ENCODE data around the gene CTNNA3. TPM values are rescaled to one million over a fixed set of nuclear protein-coding genes. Genes with fewer than 3 reads are reported as not detected.
"Not testable (repeated sequence)": the region's sequence is repeated elsewhere in the genome, so short reads cannot be mapped to it uniquely, and the experiment has no call there.

Gene CTNNA3
- total RNA-seq, result 3.1 and 6.9 TPM in 2 replicates
- 0.73 TPM for polyA plus RNA-seq (2012)

DNA sequence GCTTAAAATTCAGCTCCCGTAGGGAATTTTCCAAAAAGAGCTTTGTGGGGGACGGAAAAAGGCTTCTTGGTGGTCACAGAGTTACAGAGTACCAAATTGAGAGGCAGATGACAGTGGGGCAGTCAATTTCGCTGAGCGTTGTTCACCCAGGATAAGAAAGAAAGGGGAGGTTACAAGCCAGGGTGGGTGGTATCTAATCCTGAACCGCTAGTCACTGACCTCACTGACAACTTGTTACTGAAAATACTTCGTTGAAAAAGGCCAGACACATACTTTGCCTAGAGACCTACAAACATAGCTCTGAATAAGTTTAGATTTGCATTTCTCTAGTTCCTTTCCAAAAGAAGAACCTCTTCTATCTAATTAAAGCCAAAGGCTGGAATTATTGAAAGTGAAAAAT lies at the start of gene CTNNA3:
CTNNA3 (minus strand) TSS at position 167 of the 400 bp plus-strand sequence.
- DNase-seq (ENCODE audit: low read depth), result peak; percentile 8

DNA sequence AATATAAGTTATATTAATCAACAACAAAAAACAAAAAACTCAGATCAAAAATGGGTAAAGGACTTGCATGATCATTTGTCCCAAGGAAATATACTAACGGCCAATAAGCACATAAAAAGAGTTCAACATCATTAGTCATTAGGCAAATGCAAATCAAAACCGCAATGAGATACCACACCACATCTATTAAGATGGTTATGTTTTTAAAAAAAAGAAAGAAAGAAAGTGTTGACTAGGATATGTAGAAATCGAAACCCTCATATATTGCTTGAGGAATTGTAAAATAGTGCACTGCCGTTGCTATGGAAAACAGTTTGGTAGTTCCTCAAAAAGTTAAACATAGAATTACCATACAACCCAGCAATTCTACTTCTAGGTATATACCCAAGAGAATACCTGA lies 39.4 kb upstream of the CTNNA3 start:
- no peak for DNase-seq (ENCODE audit: low read depth)

DNA sequence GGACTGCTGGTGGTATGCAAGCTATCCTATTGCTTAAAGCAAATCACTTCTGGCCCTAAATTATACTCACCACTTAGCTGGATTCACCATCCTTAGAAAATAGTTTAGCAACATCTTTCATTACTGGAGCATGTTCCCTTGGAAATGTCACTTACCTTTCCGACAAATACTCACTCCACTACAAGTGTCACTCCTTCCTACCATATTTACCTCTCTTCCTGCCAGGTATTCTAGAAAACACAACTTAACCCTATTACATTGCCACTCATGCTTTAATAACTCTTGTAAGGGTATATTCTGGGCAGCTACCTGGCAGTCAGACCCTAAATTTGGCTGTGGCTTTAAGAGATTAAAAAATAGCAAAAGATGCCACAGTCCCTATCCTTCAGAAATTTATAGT lies 37.5 kb upstream of the CTNNA3 start:
- DNase-seq (ENCODE audit: low read depth), result no peak

DNA sequence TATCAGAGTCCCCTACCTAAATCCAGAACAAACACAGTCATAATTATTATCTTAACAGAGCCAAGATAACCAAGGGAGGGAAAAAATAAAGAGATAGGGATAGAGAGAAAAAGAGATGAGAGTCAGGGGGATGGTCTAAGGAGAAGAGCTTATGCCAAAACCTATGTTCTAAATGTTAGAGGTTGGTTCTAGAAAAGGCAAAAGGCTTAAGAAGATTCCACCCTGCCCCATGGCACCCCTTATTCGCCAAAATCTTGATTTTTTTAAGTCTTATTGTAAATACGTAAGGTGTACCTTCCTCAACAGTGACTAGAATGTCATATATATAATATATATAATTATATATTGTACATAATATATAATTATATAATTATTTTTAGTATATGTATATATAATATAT lies 29.6 kb upstream of the CTNNA3 start:
- no peak for DNase-seq (ENCODE audit: low read depth)

DNA sequence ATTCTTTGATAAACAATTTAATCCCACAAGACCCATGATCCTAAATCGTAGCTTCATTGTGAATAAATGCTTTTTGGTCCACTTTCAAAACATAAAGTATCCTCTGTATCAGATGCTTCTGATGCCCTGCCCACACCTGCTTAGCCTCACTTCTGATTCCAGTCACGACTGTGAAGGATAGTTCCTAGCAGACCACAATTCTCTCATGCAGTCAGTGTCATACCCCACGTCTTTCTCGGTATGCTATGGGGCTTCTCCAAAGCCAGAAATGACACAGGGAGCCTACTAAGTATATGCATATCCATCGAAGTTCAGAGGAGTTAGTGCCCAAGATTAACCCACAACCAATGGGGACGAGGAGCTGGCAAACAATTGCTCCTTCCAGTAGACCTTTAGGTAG lies 27.6 kb upstream of the CTNNA3 start:
- DNase-seq (ENCODE audit: low read depth), result no peak

DNA sequence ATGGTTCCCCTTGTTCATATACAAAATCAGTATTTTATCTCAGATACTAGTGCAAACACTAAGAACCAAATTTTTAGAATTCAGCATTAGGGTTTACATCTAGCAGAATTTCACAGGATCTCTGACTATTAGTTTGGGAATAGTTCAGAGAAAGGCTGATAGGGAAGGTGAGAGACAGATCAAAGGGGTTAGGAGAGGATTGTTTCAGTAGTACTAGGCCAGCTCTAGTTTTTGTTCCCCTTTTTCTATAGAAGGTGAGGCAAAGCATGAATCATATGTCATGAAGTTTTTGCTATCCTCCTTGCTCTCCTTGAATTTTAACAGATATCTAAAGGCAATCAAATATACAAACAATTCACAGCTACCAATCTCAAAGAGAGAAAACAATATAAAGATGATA lies 26.1 kb upstream of the CTNNA3 start:
- no peak for DNase-seq (ENCODE audit: low read depth)

DNA sequence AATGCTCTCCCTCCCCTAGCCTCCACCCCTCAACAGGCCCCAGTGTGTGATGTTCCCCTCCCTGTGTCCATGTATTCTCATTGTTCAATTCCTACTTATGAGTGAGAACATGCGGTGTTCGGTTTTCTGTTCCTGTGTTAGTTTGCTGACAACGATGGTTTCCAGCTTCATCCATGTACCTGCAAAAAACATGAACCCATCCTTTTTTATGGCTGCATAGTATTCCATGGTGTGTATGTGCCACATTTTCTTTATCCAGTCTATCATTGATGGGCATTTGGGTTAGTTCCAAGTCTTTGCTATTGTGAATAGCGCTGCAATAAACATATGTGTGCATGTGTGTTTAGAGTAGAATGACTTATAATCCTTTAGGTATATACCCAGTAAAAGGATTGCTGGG lies 20.5 kb upstream of the CTNNA3 start:
- DNase-seq (ENCODE audit: low read depth), result not testable (repeated sequence)

DNA sequence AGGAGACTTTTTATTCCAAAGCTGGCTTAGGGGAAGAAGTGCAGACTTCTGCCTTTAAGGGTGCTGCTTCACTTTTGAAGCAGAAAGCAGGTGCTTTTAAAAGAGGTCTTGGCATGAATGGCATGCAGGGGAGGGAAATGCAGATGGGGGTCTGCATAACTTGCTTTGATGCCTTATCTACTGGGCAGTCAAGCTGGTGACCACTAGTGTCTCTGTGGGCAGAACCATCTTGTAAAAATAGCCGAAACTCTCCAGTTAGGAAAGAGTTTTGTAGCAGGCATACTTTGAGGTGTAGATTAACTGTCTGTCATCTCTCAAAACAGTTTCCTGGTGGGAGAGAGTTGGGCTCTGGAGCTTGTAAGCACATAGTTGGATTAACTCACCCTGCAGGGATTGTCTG lies 9.9 kb upstream of the CTNNA3 start:
- DNase-seq (ENCODE audit: low read depth), result no peak

DNA sequence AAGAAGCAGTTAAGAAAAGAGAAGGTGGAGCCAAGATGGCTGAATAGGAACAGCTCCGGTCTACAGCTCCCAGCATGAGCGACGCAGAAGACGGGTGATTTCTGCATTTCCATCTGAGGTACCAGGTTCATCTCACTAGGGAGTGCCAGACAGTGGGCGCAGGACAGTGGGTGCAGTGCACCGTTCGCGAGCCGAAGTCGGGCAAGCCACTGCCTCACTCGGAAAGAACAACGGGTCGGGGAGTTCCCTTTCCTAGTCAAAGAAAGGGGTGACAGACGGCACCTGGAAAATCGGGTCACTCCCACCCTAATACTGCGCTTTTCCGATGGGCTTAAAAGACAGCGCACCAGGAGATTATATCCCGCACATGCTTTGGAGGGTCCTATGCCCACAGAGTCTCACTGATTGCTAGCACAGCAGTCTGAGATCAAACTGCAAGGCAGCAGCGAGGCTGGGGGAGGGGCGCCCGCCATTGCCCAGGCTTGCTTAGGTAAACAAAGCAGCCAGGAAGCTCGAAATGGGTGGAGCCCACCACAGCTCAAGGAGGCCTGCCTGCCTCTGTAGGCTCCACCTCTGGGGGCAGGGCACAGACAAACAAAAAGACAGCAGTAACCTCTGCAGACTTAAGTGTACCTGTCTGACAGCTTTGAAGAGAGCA lies 3.7 kb upstream of the CTNNA3 start:
- DNase-seq (ENCODE audit: low read depth), result not testable (repeated sequence)

DNA sequence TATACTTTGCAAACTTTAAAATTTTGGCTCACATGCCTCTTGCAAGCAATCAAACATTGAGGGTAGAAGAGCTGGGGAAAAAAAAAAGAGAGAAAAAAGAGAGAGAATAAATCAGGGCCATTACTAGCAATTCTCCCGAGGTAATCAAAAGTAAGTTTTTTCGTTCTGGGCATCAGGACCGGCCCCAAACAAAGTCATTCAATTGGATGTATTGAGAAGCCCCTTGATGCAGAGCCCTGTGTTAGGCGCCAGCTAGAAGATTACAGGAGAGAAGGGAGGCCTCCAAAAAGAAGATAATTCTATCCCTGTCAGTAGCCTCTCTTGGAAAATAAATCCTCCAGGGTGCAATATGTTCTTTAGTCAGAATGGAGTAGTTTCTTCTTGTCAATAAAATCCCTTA lies 2.2 kb upstream of the CTNNA3 start:
- DNase-seq (ENCODE audit: low read depth), result no peak

DNA sequence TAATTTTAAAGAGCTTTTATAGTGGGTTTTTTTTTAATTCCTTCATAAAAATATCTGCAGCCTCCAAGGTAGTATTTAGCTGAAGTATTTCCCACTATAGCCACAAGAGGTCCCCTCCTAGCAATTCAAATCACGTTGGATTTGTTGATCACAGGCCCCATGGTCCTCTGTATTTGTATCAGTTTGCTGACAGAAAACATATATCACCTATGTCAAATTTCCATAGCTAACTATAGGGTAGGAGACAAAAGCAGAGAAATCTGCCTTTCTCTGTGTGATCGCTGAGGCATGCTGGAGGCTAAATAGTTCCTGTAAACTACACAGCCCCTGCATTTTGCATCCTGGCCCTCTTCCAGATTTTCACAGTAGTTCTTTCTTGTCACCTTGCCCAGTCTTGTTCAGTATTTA lies 1.7 kb upstream of the CTNNA3 start:
- DNase-seq (ENCODE audit: low read depth), result peak; percentile 51

DNA sequence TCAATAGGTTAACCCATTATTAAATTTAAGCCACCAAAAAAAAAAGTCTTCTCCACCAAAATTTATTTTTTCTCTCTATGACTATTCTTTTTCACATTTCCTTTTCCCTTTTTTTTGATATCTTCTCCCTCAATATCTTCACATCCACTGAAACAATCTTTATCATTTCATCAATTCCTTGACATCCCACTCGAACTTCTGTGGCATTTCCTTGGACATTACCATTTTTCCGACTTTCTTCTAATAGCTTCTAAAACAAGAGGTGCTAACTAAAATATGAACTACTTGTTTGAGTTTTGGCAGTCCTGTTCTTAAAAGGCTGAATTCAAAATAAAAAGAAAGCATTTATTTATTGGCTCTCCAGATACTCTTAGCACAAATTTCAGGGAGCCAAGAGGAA lies 684 bp upstream of the CTNNA3 start:
- no peak for DNase-seq (ENCODE audit: low read depth)

DNA sequence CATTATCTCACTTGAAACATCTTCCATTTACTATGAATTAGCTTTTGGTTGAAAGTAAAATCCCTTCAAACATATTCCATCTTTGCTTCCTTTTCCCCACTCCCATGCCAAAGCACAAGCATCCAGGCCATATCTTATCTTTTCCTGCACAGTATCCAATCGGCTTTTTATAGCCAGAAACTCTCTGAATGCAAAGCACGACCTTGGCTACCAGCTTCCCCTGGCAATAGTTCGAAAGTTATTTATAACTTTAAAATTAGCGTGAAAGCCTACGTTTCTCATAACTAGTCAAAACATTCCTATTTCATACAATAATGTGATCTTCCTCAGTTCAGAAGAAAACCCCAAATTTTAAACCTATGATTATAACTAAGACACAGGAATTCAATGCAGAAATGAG lies 440 bp downstream of the CTNNA3 start:
- DNase-seq (ENCODE audit: low read depth), result no peak

DNA sequence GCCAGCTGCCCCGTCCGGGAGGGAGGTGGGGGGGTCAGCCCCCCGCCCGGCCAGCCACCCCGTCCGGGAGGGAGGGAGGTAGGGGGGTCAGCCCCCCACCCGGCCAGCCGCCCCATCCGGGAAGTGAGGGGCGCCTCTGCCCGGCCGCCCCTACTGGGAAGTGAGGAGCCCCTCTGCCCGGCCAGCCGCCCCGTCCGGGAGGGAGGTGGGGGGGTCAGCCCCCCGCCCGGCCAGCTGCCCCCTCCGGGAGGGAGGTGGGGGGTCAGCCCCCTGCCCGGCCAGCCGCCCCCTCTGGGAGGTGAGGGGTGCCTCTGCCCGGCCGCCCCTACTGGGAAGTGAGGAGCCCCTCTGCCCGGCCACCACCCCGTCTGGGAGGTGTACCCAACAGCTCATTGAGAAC lies 4.1 kb downstream of the CTNNA3 start:
- DNase-seq (ENCODE audit: low read depth), result not testable (repeated sequence)

DNA sequence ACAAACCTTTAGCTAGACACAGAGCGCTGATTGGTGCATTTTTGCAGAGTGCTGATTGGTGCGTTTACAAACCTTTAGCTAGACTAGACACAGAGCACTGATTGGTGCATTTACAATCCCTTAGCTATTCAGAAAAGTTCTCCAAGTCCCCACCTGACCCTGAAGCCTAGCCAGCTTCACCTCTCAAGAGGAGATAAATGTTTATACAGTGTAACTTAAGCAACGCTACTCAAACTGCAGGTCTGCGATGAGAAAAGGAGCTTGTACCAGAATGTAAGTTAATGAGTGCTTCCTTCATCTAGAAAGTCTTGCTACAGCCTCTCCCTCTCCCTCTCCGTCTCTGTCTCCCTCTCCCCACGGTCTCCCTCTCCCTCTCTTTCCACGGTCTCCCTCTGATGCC lies 5.5 kb downstream of the CTNNA3 start:
- not testable (repeated sequence) for DNase-seq (ENCODE audit: low read depth)

DNA sequence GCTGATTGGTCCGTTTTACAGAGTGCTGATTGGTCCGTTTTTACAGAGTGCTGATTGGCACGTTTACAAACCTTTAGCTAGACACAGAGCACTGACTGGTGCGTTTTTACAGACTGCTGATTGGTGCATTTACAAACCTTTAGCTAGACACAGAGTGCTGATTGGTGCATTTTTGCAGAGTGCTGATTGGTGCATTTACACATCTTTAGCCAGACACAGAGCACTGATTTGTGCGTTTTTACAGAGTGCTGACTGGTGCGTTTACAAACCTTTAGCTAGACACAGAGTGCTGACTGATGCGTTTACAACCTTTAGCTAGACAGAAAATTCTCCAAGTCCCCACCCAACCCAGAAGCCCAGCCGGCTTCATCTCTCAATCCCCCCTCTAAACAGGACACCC lies 11.9 kb downstream of the CTNNA3 start:
- DNase-seq (ENCODE audit: low read depth), result not testable (repeated sequence)

DNA sequence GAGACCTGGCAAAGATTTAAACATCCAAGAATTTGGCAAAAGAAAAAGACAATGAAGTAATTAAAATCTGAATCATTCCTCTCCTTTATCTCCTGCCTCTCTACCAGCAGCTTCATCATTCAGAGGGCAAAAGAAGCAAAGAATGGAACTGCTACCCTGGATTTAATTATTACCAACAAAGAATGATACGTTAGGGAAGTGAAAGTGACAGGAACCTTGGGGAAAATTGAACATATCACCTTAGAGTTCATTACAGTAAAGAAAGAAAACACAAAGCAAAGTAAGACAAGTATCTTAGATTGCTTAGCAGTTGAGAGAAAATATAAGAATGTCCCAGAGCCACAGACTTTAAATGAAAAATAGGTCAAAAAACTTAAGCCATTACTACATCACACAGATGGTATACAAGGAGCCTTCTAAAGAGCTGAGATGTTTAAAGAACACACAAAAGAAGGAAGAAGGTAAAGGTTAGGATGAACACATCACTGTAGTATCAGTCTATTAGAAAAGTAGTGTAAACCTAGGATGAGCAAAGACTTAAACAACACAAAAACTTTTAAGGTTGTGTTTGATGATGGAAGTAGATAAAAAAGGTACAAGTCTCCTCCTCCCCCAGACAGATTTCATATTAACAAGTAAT lies 17.5 kb downstream of the CTNNA3 start:
- DNase-seq (ENCODE audit: low read depth), result no peak

DNA sequence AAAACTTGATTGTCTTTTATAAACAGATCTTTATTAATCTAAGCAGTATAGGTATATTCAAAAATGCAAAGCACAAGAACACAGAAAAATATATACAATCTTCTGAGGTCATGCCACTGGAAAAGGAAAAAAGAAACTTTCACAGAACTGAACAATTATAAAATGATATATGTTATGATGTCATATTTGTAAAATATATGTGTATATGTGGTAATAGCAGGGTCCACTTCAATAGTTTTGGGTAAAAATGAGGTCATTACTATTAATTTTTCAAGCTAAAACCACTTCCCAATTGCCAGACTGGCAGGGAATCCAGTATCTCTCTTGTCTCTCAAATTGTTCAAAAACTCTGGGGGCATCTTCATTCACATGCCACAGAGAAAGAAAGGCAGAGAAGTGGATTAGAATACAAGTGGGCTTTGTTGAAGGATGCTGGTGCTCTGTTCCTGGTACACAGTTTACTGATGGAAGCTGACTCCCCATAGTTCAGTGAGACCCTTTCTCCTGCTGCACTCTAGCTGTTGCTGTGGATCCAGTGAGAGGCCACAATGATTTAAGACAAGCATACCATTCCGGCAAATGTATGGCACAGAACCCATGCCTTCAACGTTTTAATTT lies 19.7 kb downstream of the CTNNA3 start:
- no peak for DNase-seq (ENCODE audit: low read depth)

DNA sequence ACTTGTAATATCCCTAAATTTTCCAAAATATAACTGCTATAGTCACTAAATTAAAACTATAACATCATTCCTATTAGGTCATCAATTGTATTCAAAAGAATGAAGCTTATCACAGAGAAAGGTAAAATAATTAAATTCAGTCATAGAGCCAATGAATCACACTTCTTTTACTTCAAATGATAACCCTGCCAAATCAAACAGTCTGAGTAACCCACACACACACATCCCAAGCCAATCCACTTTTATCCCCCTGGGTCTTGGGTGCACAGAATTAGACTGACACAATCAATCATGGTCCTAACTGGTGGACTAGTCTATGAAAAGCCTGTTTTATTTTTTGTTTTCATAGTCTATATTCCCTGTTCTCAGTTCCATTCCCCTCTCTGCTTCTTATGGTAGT lies 25.6 kb downstream of the CTNNA3 start:
- no peak for DNase-seq (ENCODE audit: low read depth)

DNA sequence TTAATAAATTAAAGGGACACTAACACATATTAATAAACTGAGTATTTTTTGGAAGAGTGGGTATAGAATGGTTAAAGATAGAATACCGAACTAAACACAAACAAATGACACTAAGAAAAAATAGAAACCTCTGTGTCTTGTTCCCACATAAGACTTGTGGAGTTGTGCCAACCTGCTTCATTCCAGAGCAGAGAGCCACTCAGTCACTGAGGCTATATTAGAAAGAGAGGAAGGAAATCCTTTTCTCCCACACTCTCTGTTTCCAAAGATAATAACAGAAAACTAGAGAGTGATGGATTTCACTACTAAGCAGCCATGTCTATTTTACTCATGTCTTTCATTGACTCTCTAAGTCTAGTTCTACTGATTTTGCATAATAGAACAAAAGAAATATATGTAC lies 26.0 kb downstream of the CTNNA3 start:
- peak; percentile 32 for DNase-seq (ENCODE audit: low read depth)

DNA sequence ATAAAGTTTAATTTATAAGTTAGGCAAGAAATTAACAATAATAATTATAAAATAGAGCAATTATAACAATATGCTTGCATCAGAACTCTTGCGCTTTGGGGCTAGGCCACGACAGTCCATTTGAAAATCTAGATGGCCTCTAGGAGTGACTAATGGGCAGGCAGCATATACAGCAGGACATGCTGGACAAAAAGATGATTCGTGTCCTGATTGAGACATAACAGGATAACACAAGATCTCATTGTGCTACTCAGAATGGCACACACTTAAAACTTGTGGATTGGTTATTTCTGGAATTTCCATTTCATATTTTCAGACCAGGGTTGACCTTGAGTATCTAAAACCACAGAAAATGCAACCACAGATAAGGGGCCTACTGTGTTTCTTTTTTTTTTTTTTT lies 27.5 kb downstream of the CTNNA3 start:
- DNase-seq (ENCODE audit: low read depth), result peak; percentile 35

DNA sequence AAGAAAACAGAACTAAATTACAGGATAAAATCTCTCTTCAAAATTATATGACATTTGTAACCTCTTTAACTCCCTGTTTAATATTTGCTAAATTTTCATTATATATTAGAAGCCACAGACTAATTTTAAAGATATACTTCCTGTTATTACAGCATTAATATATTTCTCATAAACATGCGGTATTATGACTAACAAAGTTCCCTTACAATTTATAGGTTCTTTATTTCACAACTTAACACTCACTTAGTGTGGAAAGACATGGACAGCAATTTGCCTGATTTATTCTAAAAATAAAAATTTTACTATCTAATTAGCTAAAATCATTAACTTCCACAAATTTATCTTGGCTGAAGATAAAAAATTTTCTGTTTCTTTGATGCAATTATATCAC lies 29.0 kb downstream of the CTNNA3 start:
- DNase-seq (ENCODE audit: low read depth), result no peak
